ENCODE results near the gene VAPA. TPM values are rescaled to one million over a fixed set of nuclear protein-coding genes. Genes with fewer than 3 reads are reported as not detected.
A peak's percentile ranks its signal among the peaks of the same experiment; 100 is the strongest.

The VAPA gene
- total and polyA plus RNA-seq, 9 of the 15 experiments (the other 6 are each of a cell fraction or from before 2014, with no cell fraction given): 219 to 902 (median 526) TPM

DNA sequence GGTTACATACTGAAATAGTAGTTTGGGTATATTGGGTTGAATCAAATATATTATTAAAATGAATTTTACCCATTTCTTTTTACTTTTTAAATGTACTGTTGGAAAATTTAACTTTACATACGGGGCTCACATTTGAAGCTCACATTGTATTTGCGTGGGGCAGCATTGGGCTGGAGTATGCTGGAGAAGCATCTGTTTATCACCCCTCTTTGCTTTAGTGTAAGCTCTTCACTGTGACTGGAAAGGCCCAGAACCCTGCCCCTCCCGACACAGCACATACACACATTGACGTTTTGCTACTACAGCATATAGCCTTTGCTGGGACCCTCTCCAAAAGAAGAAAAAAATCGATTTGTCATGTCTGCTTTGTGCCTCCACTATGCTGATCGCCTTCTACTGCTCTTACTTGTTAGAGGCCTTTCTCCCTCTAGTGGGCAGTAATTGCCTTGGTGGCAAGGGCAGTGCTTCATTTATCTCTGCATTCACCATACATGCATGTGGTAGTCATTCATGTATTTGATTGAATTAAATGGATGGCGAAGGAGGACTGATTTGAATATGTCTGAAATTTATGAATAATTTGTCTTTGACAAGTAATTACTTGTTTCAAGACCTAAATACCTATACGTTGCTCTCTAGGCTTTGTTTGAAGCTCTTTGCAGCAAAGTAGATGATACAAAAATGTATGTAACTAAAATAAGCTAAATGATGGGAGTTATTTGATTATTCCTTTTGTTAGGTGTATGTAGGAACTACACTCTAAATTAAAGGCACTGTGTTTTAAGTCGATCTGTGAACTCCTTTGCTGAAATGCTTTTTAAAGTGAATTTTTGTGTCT, 37.4 kb downstream of the VAPA start (continued):
- TF ChIP-seq, protein P1, sequence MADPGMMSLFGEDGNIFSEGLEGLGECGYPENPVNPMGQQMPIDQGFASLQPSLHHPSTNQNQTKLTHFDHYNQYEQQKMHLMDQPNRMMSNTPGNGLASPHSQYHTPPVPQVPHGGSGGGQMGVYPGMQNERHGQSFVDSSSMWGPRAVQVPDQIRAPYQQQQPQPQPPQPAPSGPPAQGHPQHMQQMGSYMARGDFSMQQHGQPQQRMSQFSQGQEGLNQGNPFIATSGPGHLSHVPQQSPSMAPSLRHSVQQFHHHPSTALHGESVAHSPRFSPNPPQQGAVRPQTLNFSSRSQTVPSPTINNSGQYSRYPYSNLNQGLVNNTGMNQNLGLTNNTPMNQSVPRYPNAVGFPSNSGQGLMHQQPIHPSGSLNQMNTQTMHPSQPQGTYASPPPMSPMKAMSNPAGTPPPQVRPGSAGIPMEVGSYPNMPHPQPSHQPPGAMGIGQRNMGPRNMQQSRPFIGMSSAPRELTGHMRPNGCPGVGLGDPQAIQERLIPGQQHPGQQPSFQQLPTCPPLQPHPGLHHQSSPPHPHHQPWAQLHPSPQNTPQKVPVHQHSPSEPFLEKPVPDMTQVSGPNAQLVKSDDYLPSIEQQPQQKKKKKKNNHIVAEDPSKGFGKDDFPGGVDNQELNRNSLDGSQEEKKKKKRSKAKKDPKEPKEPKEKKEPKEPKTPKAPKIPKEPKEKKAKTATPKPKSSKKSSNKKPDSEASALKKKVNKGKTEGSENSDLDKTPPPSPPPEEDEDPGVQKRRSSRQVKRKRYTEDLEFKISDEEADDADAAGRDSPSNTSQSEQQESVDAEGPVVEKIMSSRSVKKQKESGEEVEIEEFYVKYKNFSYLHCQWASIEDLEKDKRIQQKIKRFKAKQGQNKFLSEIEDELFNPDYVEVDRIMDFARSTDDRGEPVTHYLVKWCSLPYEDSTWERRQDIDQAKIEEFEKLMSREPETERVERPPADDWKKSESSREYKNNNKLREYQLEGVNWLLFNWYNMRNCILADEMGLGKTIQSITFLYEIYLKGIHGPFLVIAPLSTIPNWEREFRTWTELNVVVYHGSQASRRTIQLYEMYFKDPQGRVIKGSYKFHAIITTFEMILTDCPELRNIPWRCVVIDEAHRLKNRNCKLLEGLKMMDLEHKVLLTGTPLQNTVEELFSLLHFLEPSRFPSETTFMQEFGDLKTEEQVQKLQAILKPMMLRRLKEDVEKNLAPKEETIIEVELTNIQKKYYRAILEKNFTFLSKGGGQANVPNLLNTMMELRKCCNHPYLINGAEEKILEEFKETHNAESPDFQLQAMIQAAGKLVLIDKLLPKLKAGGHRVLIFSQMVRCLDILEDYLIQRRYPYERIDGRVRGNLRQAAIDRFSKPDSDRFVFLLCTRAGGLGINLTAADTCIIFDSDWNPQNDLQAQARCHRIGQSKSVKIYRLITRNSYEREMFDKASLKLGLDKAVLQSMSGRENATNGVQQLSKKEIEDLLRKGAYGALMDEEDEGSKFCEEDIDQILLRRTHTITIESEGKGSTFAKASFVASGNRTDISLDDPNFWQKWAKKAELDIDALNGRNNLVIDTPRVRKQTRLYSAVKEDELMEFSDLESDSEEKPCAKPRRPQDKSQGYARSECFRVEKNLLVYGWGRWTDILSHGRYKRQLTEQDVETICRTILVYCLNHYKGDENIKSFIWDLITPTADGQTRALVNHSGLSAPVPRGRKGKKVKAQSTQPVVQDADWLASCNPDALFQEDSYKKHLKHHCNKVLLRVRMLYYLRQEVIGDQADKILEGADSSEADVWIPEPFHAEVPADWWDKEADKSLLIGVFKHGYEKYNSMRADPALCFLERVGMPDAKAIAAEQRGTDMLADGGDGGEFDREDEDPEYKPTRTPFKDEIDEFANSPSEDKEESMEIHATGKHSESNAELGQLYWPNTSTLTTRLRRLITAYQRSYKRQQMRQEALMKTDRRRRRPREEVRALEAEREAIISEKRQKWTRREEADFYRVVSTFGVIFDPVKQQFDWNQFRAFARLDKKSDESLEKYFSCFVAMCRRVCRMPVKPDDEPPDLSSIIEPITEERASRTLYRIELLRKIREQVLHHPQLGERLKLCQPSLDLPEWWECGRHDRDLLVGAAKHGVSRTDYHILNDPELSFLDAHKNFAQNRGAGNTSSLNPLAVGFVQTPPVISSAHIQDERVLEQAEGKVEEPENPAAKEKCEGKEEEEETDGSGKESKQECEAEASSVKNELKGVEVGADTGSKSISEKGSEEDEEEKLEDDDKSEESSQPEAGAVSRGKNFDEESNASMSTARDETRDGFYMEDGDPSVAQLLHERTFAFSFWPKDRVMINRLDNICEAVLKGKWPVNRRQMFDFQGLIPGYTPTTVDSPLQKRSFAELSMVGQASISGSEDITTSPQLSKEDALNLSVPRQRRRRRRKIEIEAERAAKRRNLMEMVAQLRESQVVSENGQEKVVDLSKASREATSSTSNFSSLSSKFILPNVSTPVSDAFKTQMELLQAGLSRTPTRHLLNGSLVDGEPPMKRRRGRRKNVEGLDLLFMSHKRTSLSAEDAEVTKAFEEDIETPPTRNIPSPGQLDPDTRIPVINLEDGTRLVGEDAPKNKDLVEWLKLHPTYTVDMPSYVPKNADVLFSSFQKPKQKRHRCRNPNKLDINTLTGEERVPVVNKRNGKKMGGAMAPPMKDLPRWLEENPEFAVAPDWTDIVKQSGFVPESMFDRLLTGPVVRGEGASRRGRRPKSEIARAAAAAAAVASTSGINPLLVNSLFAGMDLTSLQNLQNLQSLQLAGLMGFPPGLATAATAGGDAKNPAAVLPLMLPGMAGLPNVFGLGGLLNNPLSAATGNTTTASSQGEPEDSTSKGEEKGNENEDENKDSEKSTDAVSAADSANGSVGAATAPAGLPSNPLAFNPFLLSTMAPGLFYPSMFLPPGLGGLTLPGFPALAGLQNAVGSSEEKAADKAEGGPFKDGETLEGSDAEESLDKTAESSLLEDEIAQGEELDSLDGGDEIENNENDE (IDR thresholded peaks at IDR 0.05; ENCODE audit: low read depth, low read length): no peak
- TF ChIP-seq ETS2 (tag; IDR thresholded peaks at IDR 0.05; ENCODE audit: borderline replicate concordance, poor library complexity, severe bottlenecking): no peak
- TF ChIP-seq, protein P2, sequence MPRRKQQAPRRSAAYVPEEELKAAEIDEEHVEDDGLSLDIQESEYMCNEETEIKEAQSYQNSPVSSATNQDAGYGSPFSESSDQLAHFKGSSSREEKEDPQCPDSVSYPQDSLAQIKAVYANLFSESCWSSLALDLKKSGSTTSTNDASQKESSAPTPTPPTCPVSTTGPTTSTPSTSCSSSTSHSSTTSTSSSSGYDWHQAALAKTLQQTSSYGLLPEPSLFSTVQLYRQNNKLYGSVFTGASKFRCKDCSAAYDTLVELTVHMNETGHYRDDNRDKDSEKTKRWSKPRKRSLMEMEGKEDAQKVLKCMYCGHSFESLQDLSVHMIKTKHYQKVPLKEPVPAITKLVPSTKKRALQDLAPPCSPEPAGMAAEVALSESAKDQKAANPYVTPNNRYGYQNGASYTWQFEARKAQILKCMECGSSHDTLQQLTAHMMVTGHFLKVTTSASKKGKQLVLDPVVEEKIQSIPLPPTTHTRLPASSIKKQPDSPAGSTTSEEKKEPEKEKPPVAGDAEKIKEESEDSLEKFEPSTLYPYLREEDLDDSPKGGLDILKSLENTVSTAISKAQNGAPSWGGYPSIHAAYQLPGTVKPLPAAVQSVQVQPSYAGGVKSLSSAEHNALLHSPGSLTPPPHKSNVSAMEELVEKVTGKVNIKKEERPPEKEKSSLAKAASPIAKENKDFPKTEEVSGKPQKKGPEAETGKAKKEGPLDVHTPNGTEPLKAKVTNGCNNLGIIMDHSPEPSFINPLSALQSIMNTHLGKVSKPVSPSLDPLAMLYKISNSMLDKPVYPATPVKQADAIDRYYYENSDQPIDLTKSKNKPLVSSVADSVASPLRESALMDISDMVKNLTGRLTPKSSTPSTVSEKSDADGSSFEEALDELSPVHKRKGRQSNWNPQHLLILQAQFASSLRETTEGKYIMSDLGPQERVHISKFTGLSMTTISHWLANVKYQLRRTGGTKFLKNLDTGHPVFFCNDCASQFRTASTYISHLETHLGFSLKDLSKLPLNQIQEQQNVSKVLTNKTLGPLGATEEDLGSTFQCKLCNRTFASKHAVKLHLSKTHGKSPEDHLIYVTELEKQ (CRISPR knock-in tag; IDR thresholded peaks at IDR 0.05): no peak
- no peak for TF ChIP-seq MAZ (CRISPR knock-in tag; conservative IDR thresholded peaks at IDR 0.05 in 1 of 2, IDR thresholded peaks at IDR 0.05 in 1 of 2)
- TF ChIP-seq SNRNP70 (optimal IDR thresholded peaks at IDR 0.05; ENCODE audit: low read depth, low read length): no peak
- 0 out of 2 replicates have a peak, but pooled peaks have one; percentile 23 for TF ChIP-seq JUN (IDR thresholded peaks at IDR 0.05; ENCODE audit: borderline replicate concordance, low read depth, low read length)
- TF ChIP-seq JUN (CRISPR knock-in tag; IDR thresholded peaks at IDR 0.05; ENCODE audit: borderline replicate concordance): no peak
- no peak for TF ChIP-seq XRCC3 (IDR thresholded peaks at IDR 0.05)
- TF ChIP-seq NCOA4 (IDR thresholded peaks at IDR 0.05; ENCODE audit: partially characterized antibody): no peak
- TF ChIP-seq XRCC5 (IDR thresholded peaks at IDR 0.05; ENCODE audit: low read depth, low read length): no peak
